ENCODE data around the gene BCOR.
A peak's percentile ranks its signal among the peaks of the same experiment; 100 is the strongest.

The BCOR gene

DNA sequence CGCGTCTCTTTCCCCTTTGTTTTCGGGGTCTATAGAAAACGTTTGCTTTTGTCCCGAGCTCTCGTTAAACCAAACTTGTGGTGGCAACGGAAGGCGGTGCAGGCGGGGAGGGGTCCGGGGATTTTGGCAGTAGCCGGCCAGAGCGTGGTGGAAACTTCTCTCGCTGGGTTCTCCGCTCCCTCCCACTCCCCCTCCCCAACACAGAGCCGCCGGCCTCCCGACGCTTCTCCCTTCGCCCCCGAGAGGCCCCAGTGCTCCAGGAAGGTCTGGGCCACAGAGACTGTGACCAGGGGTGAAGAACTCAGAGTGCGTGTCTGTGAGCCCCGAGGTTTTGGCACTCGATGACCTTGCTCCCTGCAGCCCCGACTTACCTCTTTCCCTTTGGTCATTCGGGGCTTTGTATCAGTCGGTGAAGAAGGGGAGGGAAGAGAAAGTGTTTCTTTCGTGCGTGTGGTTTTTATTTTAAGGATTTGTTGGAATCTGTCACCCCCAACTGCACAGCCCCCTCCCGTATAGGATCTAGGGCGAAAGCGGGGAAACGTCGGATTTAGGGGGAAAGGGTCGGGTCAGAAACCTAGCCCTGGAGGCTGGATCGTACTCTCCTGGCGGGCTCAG, 9.0 kb upstream of the BCOR start:
- no peaks in the 10 kb centered on the region for H3K9me3 Mint-ChIP-seq
- H3K36me3 Mint-ChIP-seq (ENCODE audit: low read depth), result no peaks in the 10 kb centered on the region
- no peak for DNase-seq (ENCODE audit: low spot score)
- H3K4me3 Mint-ChIP-seq, result peak overlapping the region; percentile 84
- H3K4me1 Mint-ChIP-seq (ENCODE audit: low read depth), result peaks cover 10% of the 10 kb centered on the region
- peak overlapping the region; percentile 92 for H3K27ac Mint-ChIP-seq
- peaks cover 3% of the 10 kb centered on the region for H3K27me3 Mint-ChIP-seq (ENCODE audit: low read depth)

DNA sequence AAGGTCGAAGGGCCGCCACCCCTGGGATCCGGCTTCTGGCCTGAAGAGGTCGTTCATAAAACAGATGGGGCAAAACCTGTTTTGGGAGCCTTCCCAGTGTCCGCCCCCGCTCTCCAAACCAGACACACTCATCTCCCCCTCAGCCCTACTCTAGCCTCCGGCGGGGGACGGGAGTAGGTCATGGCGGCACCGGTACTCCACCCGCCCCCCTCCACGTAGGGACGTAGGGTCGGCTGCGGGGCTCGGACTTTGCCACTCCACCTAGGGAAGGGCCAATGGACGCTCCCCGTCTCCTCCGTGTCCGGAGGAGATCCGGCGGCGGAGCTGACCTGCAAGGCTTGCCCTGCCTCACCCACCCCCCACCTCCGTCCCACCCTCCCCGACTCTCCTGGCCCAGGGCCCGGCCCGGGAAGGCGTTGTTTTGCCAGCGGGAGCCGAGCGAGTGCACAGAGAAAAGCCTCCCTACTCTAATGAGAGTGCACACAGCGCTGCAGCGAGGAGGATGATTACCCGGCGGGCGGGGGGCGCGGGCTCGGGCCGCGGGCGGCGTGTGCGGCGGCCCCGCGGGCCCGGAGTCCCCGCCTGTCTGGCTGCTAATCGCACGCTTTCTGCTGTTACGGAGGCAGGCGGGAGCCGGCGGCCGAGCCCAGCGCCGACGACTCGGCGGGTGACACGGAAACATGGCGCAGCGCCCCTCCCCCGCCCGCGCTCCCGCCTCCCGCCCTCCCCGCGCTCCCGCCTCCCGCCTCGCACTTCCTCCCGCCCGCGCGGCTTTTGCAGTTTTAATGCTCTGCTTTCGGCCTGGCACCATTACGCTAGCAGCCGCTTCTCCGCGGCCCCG, 8.3 kb upstream of the BCOR start:
- Mint-ChIP-seq H3K27ac (peak overlapping the region; percentile 92), H3K36me3 (ENCODE audit: low read depth) (no peaks in the 10 kb centered on the region), H3K9me3 (no peaks in the 10 kb centered on the region), H3K4me3 (peak overlapping the region; percentile 84), H3K27me3 (ENCODE audit: low read depth) (peaks cover 1% of the 10 kb centered on the region), H3K4me1 (ENCODE audit: low read depth) (peaks cover 7% of the 10 kb centered on the region)
- DNase-seq (ENCODE audit: low spot score), result peak; percentile 65

DNA sequence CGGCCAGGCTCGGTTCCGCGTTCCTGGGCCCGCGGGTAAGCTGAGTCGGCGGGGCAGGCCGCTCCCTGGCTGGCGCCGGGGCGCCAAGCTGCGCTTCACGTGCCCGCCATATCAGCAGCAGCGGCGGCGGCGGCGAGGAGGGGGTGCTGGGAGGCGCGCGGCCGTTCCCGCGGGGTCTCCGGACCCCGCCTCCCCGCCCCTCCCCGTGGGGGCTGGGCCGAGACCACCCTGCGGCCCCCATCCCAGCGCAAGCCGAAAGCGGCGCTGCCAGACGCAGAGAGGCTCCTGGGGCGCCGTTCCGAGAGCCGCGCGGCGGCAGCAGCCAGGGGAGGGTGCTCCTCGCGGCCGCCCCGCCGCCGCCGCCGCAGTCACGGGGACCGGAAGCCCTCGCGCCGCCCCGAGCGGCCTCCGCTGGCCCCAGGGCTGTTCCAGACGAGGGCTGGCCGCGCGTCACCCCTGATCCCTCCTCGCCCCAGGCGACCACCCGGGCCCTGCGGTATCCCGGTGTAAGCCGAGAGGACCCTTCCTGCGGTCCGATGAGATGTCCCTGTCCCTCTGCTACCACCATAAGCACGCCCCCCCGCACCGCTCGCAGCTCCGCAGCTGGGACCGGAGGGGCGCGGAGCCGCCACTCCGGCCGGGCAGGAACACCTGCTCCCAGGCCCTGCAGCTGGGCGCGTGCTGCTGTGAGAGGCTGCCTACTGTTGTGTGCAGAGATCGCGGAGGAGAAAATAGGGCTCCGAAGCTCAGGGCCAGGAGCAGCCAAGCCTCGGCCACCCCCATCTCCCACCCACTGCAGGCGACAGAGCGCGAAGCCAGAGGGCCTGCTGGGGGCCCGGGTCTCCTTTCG, 7.5 kb upstream of the BCOR start:
- Mint-ChIP-seq H3K27me3 (ENCODE audit: low read depth) (no peaks in the 10 kb centered on the region), H3K4me3 (peak overlapping the region; percentile 84), H3K27ac (peak overlapping the region; percentile 82), H3K36me3 (ENCODE audit: low read depth) (no peaks in the 10 kb centered on the region), H3K4me1 (ENCODE audit: low read depth) (peaks cover 9% of the 10 kb centered on the region), H3K9me3 (no peaks in the 10 kb centered on the region)
- DNase-seq (ENCODE audit: low spot score), result peak; percentile 56

GRCh38 chrX:40104630-40104984, 6.8 kb upstream of the BCOR start:
- H3K27me3 Mint-ChIP-seq (ENCODE audit: low read depth), result no peaks in the 10 kb centered on the region
- H3K9me3 Mint-ChIP-seq, result no peaks in the 10 kb centered on the region
- H3K27ac Mint-ChIP-seq, result peak overlapping the region; percentile 49
- H3K4me1 Mint-ChIP-seq (ENCODE audit: low read depth), result peaks cover 13% of the 10 kb centered on the region
- H3K4me3 Mint-ChIP-seq, result peak overlapping the region; percentile 56
- no peaks in the 10 kb centered on the region for H3K36me3 Mint-ChIP-seq (ENCODE audit: low read depth)
- peak; percentile 40 for DNase-seq (ENCODE audit: low spot score)

DNA sequence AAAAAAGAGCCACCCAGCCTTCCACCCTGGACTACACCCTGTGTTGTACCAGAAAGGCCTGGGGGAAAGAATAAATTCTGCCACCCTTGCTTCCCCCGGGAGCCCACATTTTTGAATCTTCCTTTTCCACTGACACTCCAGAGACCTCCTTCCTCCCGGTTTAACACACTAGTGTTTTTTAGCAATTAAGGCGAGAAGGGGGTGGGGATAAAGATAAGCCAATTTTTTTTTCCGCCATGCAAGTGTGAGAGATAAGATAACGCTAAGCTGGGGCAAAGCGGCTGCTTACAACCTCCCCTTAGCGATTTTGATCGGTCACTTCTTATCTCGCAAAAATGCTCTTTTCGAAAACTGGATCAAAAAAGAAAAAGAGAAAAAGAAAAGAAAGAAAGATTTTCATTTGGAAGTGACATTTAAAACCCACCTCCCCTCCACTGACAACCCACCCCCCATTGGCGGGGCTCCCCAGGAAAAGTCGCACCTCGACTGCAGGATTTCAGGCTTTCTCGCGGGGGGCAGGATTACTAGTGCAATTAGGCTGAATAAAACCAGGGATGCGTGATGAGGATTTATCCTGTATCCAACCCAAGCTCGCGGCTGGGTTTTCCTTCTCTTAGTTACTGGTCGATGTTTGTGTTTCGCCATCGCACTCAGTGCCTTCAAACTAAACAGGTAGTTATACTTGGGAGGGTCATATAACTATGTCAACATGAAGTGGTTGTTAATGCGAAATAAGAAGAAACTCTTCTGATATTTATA, 6.0 kb upstream of the BCOR start:
- no peaks in the 10 kb centered on the region for H3K9me3 Mint-ChIP-seq
- no peak for DNase-seq (ENCODE audit: low spot score)
- H3K27me3 Mint-ChIP-seq (ENCODE audit: low read depth), result no peaks in the 10 kb centered on the region
- H3K27ac Mint-ChIP-seq, result peak overlapping the region; percentile 49
- H3K4me1 Mint-ChIP-seq (ENCODE audit: low read depth), result peaks cover 16% of the 10 kb centered on the region
- no peaks in the 10 kb centered on the region for H3K36me3 Mint-ChIP-seq (ENCODE audit: low read depth)
- peak overlapping the region; percentile 56 for H3K4me3 Mint-ChIP-seq

- Mint-ChIP-seq H3K36me3 (ENCODE audit: low read depth) (no peaks in the 10 kb centered on the region), H3K27me3 (ENCODE audit: low read depth) (no peaks in the 10 kb centered on the region), H3K9me3 (no peaks in the 10 kb centered on the region), H3K4me1 (ENCODE audit: low read depth) (peaks cover 13% of the 10 kb centered on the region), H3K4me3 (no peak overlapping the region), H3K27ac (no peak overlapping the region)
- DNase-seq (ENCODE audit: low spot score), result no peak
Observed at GRCh38 chrX:40102393-40103381, 4.9 kb upstream of the BCOR start.

DNA sequence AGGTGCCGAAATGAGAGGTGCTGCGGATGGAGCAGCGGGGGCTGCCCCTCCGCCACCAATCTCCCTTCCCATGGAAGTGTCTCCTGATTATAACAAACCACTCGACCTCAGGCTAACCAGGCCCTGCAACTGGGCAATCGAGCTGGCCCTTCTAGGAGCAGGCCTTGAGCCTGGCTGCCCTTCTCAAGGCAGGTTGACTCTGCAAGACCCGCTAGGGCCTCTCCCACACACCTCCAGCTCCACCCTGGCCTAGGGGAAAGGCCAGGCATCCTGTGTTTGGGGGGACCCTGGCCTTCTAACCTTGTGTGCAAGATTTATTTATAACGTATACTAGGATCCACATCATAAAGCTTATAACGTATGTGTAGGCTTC, 3.7 kb upstream of the BCOR start:
- Mint-ChIP-seq H3K36me3 (ENCODE audit: low read depth) (no peaks in the 10 kb centered on the region), H3K27ac (no peak overlapping the region), H3K4me1 (ENCODE audit: low read depth) (peaks cover 9% of the 10 kb centered on the region), H3K4me3 (no peak overlapping the region), H3K9me3 (no peaks in the 10 kb centered on the region), H3K27me3 (ENCODE audit: low read depth) (no peaks in the 10 kb centered on the region)
- DNase-seq (ENCODE audit: low spot score), result no peak

DNA sequence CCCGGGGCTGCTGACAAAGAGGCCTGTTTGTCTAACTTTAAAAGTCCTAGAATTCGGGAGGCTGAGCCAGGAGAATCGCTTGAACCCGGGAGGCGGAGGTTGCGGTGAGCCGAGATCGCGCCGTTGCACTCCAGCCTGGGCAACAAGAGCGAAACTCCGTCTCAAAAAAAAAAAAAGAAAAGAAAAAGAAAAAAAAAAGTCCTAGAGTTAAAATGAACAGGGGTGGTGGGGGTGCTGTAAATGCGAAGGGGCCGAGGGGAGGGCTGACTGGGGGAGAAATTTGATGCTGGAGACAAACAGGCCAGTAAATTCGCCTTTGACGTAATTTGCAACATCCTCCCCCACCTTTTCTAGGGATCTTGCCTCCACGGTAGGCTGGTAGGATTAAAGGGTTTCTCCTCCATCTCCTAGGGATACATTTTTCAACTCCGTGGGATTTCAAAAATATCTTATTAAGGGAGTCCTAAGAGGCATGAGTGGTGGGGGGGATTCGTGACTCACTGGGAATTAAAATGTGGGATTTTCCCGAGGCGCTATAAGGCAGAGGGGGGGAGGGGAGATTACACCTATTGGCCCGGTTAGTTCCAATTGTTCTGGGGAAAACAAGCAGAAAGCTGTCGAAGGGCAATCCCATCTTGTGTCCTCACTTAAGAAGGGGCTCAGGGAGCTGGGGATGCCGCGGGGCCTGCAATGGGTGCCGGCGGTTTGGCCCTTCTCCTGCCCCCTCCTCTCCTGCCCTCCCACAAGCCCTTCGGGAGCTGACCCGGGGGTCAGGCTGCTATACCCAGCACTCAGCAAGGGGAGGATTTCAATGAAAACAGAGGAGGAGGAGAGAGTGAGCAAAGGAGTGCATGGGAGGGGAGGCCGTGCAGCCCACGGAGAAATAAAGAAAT, 3.0 kb upstream of the BCOR start:
- H3K27ac Mint-ChIP-seq, result peak overlapping the region; percentile 55
- no peaks in the 10 kb centered on the region for H3K9me3 Mint-ChIP-seq

DNA sequence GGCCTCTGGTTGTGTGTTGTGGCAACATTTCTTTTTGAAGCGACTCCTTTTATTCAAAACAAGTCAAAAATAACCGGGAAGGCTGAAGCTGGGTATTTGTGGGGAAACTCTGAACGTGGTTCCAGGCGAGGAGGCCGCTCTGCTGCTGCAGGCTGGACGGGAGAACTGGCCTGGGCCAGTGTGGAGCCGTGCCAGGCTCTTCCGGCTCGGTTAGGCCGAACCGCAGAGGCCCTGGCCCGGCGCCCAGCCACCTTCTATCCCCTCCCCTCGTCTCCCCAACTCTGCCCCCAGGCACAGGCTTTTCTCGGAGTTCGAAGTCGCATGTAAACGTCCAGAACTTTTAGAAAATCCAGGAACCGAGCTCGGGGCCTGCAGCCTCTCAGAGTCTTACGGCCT, 2.4 kb upstream of the BCOR start:
- Mint-ChIP-seq H3K4me1 (ENCODE audit: low read depth) (peaks cover 10% of the 10 kb centered on the region), H3K9me3 (no peaks in the 10 kb centered on the region), H3K36me3 (ENCODE audit: low read depth) (peaks cover 4% of the 10 kb centered on the region), H3K27ac (peak overlapping the region; percentile 76), H3K4me3 (peak overlapping the region; percentile 66), H3K27me3 (ENCODE audit: low read depth) (no peaks in the 10 kb centered on the region)
- no peak for DNase-seq (ENCODE audit: low spot score)

More for the DNA sequence above, 3.0 kb upstream of the BCOR start:
- Mint-ChIP-seq H3K36me3 (ENCODE audit: low read depth) (no peaks in the 10 kb centered on the region), H3K27me3 (ENCODE audit: low read depth) (no peaks in the 10 kb centered on the region), H3K4me1 (ENCODE audit: low read depth) (peaks cover 9% of the 10 kb centered on the region), H3K4me3 (no peak overlapping the region)
- no peak for DNase-seq (ENCODE audit: low spot score)

DNA sequence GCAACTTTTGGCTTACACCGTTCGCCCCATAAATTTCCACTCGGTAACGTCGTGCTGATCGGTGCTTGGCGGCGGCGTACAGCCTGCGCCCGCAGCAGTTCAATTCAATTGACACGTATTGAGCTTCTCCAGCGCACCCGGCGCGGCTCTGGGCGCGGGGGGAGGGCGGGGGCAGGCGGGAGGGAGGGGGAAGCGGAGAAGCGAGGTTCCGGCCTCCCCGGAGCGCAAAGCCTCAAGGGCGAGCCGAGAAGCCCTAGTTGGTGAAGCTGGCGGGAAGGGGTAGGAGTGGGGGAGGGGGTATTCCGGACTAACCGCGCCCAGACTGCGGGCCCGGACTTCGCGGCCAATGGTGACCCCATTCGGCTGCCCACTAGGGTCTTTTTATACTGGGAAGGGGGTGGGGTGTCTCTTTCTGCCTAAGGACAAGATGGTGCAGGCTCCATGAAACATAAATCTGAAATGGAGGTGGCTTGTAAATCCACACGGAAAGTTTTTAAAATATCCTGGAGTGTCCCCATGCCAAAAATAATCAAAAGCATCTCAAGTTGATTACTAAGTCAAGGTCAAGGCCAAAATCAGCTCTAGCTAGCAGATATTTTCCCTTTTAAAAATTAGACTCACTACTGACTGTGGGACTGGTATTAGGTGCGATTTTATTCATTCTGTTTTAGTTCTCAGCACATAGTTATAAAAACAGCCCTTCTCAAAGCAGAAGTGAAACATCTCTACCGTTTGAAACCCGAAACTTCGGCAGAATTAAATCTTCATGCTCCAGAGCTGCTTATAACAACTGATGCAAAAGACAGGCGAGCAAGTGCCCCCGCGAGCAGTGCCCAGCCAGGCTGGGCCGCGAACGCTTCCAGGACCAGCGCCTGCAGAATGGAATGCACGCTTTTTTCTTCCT, 1.5 kb upstream of the BCOR start:
- no peaks in the 10 kb centered on the region for H3K27me3 Mint-ChIP-seq (ENCODE audit: low read depth)
- H3K4me1 Mint-ChIP-seq (ENCODE audit: low read depth), result peaks cover 10% of the 10 kb centered on the region
- peak overlapping the region; percentile 96 for H3K27ac Mint-ChIP-seq
- H3K9me3 Mint-ChIP-seq, result no peaks in the 10 kb centered on the region
- peaks cover 7% of the 10 kb centered on the region for H3K36me3 Mint-ChIP-seq (ENCODE audit: low read depth)
- DNase-seq (ENCODE audit: low spot score), result peak; percentile 53
- peak overlapping the region; percentile 90 for H3K4me3 Mint-ChIP-seq

DNA sequence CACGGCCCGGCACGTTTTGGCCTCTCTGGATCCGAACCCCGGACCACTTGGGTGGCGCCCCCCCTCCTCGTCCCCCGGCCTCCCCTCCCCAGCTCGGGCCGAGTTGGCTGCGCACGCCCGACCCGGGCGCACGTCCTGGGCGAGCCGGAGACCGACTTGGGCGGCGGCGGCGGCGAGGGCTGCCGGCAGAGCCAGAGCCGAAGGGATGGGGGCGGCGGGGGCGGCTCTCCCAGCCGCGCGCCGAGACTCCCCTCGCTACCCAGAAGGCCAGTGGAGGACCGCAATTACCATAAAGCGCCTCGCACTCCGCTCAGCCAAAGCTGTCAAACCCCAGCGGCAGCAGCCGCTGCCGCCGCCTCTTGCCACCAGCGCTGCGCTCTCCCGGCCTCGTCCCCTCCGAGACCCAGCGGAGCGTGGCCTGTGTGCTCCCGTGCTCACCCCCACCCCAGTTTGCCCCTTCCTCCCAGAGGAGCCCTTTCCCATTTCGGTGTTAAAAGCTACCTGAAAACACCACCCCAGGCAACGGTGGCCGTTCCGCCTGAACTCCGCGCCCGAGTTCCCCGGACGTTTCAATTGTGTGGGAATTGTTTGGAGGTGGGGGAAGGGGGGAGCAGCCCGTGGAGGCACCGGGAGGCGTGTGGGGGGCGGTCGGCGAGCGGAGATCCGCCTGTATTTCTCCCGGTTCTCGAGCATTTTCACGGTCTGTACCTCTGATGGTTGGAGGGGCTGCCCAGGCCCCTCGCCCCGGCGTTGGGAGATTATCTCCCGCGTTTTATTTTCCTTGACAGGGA, 701 bp upstream of the BCOR start:
- H3K27ac Mint-ChIP-seq, result peak overlapping the region; percentile 96
- peak; percentile 57 for DNase-seq (ENCODE audit: low spot score)
- H3K4me3 Mint-ChIP-seq, result peak overlapping the region; percentile 90
- H3K27me3 Mint-ChIP-seq (ENCODE audit: low read depth), result no peaks in the 10 kb centered on the region
- H3K36me3 Mint-ChIP-seq (ENCODE audit: low read depth), result peaks cover 9% of the 10 kb centered on the region
- peaks cover 16% of the 10 kb centered on the region for H3K4me1 Mint-ChIP-seq (ENCODE audit: low read depth)
- no peaks in the 10 kb centered on the region for H3K9me3 Mint-ChIP-seq

Measured in T-helper 2 cell treated with Interferon-gamma antibody and Interleukin-4, amounts not matched to agents 5 μg/mL and 100 μg/mL, for 36 hours (primary cell).